IPS DF 4.7 (cell line): ENCODE data around the gene TNFAIP3.

Experiments
- DNase-seq: peaks from one replicate; pipeline ENCODE4 v3.0.0-alpha.2; 2013; ENCODE audit warnings: low spot score; ENCODE audit errors: extremely low read depth

TNFAIP3 gene

GRCh38 chr6:137863091-137863797 lies 3.8 kb upstream of the TNFAIP3 start:
- no peak for DNase-seq

- no peak for DNase-seq
Measured at GRCh38 chr6:137864812-137865508, 2.1 kb upstream of the TNFAIP3 start.

- no peak for DNase-seq
Measured at GRCh38 chr6:137866200-137866913, 702 bp upstream of the TNFAIP3 start.

GRCh38 chr6:137867685-137868509 lies 838 bp downstream of the TNFAIP3 start:
- no peak for DNase-seq

GRCh38 chr6:137868721-137869548 lies 1.9 kb downstream of the TNFAIP3 start:
- no peak for DNase-seq

GRCh38 chr6:137869549-137870307 lies 2.7 kb downstream of the TNFAIP3 start:
- DNase-seq, result no peak

GRCh38 chr6:137870308-137870644 lies 3.2 kb downstream of the TNFAIP3 start:
- DNase-seq, result no peak

GRCh38 chr6:137870744-137871247 lies 3.7 kb downstream of the TNFAIP3 start:
- no peak for DNase-seq

GRCh38 chr6:137871291-137871690 lies 4.2 kb downstream of the TNFAIP3 start:
- DNase-seq, result no peak

GRCh38 chr6:137871831-137872454 lies 4.9 kb downstream of the TNFAIP3 start:
- no peak for DNase-seq

GRCh38 chr6:137872581-137873115 lies 5.6 kb downstream of the TNFAIP3 start:
- no peak for DNase-seq

GRCh38 chr6:137873273-137873762 lies 6.3 kb downstream of the TNFAIP3 start:
- no peak for DNase-seq

GRCh38 chr6:137874204-137875057 lies 7.4 kb downstream of the TNFAIP3 start:
- DNase-seq, result no peak

GRCh38 chr6:137875058-137875520 lies 8.0 kb downstream of the TNFAIP3 start:
- DNase-seq, result no peak

GRCh38 chr6:137875606-137876005 lies 8.5 kb downstream of the TNFAIP3 start:
- DNase-seq, result no peak

GRCh38 chr6:137876547-137876946 lies 9.5 kb downstream of the TNFAIP3 start:
- DNase-seq, result no peak

- DNase-seq, result no peak
Measured at GRCh38 chr6:137877113-137877512, 10.1 kb downstream of the TNFAIP3 start.

- no peak for DNase-seq
Measured at GRCh38 chr6:137877606-137878005, 10.5 kb downstream of the TNFAIP3 start.
